Erythroblast (primary cell): ENCODE results near the gene PARP12.

ENCODE experiments used
- DNase-seq, 2 experiments: peaks; one replicate each; lab custom pipeline; 2025; lab: John Stamatoyannopoulos, UW
- GATA1 ChIP-seq: IDR thresholded peaks from 2 replicates; pipeline ENCODE4 v1.6.1; 2011; ENCODE audit warnings: low read depth, mild to moderate bottlenecking, control low read depth, low read length, moderate library complexity
- POLR2A ChIP-seq: IDR thresholded peaks from 2 replicates; pipeline ENCODE4 v1.6.1; 2011; ENCODE audit warnings: mild to moderate bottlenecking, low read length

The PARP12 gene

DNA sequence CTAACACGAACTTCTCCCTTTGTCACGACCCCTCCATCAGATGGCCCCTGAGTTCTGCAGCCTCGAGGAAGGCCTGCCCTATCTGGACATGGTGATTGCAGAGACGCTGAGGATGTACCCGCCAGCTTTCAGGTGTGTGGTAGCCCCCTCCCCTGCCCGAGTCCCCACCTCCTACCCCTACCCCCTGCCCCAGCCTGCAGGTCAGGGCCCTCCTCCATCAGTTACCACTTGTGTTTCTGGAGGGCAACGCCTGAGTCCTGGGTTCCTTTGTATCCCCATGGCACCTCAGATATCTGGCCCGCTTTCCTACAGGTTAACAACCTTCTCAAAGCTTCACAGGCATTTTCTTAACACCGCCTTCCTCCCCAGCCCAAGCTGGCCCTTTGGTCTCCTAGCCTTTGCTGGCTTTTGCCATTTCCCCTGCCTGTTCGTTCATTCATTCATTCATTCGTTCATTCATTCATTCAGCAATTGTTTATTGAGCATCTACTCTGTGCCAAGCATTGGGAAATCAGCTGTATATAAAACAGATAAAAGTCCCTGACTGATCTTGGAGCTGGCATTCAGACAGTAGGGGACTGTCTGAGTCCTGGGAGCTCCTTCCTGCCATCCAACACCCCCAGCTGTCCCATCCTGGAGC is 55.6 kb downstream of the PARP12 start:
- no peak for DNase-seq
- TF ChIP-seq GATA1 = no peak
- TF ChIP-seq POLR2A = no peak

DNA sequence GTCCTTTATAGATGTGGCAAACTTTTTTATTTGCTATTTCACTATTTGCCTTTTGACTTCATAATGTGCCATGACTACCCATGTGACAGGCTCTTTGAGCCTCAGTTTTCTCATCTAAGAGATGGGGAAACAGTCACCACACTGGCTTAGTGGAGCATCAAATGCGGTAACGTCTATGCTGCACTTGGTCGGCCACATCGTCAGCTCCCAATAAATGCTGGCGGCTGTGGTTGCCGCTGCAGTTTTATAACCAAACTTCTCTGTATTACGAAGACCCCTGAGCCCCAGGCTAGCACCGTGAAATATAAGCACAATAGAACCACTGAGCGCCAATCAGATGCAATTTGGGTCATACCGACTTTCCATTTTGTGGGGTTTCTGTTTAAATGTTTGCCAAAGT is 56.2 kb downstream of the PARP12 start:
- TF ChIP-seq POLR2A (no peak), GATA1 (no peak)
- no peak for DNase-seq

DNA sequence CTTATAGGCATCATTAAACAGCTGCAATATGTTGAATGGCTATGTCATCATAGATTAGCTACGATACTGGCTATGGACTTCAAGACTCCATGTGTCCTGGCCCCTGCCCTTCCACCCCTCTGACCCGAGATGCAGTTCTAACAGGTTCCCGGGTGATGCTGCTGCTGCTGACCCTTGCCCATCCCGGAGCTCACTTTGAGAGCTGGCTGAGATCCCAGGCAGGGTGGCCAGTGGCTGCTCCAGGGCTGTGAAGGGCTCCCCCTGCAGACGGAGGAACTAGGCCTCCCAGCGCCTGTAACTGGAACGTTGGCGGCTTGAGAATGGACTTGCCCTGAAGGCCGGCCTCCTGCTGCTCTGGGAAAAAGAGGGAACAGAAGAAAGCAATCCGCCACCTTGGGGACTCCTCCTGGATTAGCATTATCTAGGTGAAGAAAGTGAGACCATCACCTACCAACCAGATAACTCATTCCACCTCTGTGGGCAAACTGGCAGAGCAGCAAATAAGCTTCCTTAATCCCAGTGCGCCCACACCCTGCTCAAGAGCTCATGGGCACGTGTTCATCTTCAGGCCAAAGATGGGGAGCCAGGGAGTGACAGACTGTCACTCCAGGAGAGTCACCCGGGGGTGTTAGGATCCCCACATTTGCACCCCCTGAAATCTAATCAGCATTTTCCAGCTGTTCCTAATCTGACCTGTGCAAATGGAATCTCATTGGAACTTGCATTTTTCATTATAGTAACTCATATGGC is 56.8 kb downstream of the PARP12 start:
- DNase-seq = peak; percentile 18 to 38
- TF ChIP-seq POLR2A = no peak
- TF ChIP-seq GATA1 = no peak

DNA sequence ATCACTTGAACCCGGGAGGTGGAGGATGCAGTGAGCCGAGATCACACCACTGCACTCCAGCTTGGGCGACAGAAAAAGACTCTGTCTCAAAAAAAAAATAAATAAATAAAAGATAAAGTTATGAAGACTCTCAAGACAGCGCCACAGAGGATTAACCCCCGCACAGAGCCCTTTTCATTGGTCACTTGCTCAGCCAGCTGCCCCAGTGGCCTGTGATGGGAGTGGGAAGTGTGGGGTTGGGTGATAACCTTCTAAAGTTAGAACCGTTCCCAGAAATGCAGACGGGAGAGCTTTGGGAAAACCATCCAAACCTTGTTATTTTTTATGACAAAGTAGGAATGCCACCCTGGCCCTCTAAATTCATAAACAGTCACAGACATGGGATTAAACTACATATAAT is 57.4 kb downstream of the PARP12 start:
- TF ChIP-seq POLR2A (no peak), GATA1 (no peak)
- DNase-seq = no peak

DNA sequence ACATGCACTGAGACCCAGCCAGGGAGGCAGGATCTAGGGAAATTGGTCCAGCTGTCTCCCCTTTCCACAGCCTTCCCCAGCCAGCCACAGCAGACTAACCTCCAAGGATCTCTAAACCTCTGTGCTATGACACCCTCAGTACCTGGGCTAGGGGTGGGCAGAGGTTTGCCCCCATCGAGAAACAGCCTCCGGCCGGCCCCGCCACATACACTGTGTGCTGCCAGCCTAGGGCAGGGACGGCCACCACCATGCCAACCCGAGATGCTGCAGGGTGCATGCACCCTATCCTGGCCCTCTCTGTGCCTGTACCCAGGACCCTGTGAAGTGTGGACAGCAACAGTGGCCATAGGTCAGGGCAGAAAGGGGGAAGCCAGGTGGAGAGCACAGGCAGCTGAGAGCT is 58.1 kb downstream of the PARP12 start:
- TF ChIP-seq POLR2A = no peak
- no peak for TF ChIP-seq GATA1
- DNase-seq = no peak

DNA sequence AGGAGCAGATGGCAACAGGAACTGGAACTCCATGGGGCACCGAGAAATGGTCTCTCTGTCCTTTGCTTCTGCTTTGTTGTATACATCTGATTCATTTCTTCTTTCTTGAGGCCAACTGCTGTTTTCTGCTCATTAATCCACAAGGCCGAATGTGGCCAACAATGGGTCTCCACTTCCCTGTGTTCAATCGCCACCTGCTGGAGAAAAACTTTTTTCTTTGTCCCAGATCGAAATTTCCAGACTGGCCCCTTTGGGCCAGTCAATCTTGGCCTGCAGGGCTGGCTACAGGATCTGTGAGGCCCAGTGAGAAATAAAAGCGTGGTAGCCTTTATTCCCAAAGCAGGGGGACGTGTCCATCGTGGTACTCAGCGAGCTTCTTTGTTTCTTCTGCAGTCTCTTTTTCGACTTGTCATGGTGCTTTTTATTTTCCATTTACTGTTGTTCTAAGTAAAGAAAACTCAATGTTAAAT is 58.8 kb downstream of the PARP12 start:
- DNase-seq = peak; percentile 60 to 72

DNA sequence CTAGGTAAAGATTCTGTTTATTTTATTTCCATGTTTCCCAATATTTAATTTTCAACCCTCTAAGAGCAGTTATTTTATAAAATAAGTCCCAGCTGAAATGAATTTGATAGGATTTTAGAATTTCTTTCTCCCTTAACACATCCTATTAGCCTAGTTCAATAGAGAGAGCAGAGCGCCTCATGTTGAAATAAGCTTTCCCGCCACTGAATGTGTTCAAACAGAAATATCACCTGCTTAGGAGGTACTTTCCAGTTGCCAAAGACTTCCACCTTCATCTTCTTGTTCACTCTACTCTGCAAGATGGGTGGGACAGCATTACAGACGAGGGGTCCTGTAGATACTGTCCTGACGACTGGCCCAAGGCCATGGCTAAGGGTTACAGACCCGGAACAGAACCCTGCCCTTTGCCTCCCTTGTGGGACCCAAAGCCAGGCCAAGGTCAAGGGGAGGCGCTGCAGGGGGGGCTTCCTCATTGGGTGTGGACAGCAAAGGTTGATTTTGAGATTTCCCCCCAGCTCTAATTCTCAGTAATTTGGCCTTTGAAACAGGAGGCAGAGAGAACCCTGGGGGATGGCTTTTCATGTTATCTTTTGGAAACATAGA is 62.0 kb downstream of the PARP12 start:
- TF ChIP-seq POLR2A = no peak
- no peak for TF ChIP-seq GATA1
- DNase-seq = no peak

More for the DNA sequence above, 58.8 kb downstream of the PARP12 start:
- no peak for TF ChIP-seq GATA1
- no peak for TF ChIP-seq POLR2A

DNA sequence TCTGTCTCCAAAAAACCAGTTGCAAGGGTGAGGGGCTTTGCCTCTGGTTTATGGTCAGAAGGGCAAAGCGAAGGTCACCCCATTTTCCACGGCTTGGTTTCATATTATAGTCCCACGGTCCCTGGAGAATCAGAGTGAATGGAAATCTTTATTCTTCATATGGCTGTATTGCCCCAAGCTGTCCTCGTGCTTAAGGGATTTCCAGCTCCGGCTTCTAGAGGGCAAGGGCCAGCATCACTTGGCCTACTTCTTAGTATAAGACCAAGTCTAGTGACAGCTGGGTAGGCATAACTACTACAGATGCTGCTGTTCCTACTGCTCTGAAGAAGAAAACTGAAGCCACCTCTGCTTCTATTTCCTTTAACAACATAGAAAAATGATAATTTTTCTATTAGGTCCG is 63.2 kb downstream of the PARP12 start:
- no peak for DNase-seq
- TF ChIP-seq GATA1 (no peak), POLR2A (no peak)

DNA sequence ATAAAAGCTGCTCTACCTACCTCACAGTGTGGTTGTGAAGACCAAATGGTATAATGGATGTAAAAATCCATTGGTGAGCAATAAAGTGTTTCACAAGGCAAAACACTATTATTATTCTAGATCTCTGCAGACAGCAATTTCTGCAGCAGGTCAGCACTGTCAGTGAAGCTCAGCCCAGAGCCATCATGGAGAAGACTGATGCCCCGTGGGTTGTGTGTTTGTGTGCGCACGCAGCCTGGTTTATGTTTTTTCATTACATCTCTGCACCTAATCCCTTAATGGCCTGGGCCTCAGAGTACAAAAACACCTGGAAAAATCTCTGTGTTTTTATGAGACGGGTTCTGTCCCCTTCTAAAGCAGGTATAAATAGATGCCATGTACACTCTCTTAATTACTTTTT is 64.2 kb downstream of the PARP12 start:
- TF ChIP-seq POLR2A (no peak), GATA1 (no peak)
- DNase-seq = no peak

DNA sequence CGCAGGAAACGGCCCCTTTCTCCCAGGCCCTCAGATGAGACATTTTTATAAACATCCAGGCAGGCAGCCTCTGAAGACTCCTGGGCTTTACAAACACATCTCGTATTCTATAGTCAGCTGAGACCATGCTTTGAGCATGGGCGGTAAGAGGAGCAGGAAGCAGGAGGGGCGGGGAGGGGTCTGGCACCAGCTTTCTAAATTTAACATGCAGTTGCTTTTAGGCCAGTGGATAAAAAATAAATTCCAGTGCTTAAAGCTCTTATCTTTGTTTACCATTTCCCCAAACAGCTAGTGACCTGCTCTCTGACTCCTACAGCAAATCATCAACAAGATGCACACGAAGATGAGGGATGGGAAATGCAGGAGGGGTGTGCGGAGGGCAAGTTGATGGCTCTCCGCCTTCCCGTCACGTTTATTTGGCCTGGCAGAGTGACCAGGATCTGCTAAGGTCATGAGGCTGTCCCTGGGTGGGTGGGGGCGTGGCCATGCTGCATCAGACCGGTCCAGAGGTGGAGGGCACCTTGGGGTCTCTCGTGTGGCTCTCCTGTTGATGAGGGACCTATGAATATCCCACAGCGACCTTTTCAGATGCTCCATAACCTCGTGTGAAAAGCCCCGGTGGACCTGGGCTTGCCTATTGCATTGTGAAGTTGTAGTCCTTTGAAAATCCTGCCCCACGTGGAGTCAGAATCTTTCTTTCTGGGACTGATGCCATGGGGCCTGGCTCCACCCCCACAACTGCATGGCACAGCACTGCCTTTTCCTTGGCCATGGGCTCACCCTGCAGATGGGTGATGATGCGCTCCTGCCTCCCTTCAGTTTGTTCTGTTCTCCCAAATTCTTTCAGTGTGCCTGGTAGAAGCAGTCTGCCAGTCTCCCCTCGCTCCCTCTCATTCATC is 67.5 kb downstream of the PARP12 start:
- no peak for TF ChIP-seq GATA1
- no peak for TF ChIP-seq POLR2A

DNA sequence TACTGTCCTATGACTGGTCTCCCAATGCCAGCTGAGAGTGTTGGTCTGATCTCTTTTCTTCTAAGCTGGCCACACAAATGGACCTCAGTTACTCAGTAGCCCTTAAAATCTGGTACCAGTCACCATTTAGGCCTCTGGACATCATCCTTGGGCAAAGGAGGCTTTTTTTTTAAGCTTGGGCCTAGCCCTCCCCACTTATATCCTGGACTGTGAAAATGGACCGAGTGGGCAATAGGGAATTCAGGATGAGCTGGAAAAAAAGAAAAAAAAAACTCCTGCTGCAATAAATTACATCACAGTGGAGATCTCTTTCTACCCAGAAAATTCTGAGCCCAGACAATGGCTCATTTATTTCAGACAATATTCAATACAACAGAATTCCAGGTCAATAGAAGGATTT is 68.4 kb downstream of the PARP12 start:
- DNase-seq = no peak
- TF ChIP-seq POLR2A (no peak), GATA1 (no peak)

More for the DNA sequence above, 67.5 kb downstream of the PARP12 start:
- DNase-seq = no peak

DNA sequence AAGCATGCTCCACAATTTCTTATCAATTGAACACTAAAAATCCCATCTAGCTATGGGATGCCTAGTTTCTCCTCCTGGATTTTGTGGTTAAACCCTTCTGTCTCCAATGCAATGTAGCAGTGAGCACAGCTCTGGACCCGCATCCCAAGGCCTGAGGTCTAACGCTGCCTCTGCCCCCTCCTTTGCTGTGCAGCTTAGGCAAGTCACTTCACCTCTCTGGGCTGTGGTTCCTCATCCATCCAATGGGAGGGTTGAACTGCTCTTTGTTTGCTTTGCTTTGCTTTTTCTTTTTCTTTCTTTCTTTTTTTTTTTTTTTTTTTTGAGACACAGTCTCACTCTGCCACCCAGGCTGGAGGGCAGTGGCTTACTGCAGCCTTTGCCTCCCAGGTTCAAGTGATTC is 69.2 kb downstream of the PARP12 start:
- DNase-seq = no peak
- TF ChIP-seq POLR2A (no peak), GATA1 (no peak)

DNA sequence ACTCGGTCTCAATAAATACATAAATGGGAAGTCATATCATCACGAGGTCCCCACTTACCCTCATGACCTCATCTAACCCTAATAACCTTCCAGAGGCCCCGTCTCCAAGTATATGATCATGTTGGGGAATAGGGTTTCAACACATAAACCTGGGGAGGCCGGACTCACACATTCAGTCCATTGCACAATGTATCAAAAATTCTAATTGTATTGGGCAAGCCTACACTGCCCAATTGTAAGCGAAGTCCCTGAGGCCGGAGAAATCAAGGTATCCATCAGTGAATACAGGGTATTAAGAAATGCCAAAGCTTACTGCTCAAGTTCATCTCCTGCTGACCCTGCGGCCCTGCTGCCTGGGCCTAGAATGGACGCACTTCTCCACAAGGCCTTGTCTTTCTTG is 69.6 kb downstream of the PARP12 start:
- TF ChIP-seq GATA1 (no peak), POLR2A (no peak)
- DNase-seq = no peak
